ENCODE data around the gene HES3.

- no peak for TF ChIP-seq CTCF (conservative IDR thresholded peaks at IDR 0.05; ENCODE audit: low read depth, low read length)
- no peak for TF ChIP-seq EZH2 (IDR thresholded peaks at IDR 0.05; ENCODE audit: borderline replicate concordance, low read depth, low read length, poor library complexity, severe bottlenecking)
These were observed 41.7 kb upstream of the HES3 start for GRCh38 chr1:6202256-6202655.
